ENCODE data around the gene ALMS1.
"Not testable (repeated sequence)": the region's sequence is repeated elsewhere in the genome, so short reads cannot be mapped to it uniquely, and the experiment has no call there.

ALMS1 gene

GRCh38 chr2:73528688-73529087 is 143.1 kb downstream of the ALMS1 start:
- peaks cover 46 to 67% of the 10 kb centered on the region in 2 donors for H3K9me3 Mint-ChIP-seq
- DNase-seq (no peak), ATAC-seq (no peak)
- H3K27me3 Mint-ChIP-seq: no peaks in the 10 kb centered on the region
- H3K27ac Mint-ChIP-seq: no peak overlapping the region
- H3K4me3 Mint-ChIP-seq: no peak overlapping the region
- H3K4me1 Mint-ChIP-seq: no peaks in the 10 kb centered on the region

- DNase-seq, H3K27me3 Mint-ChIP-seq, ATAC-seq, H3K4me1 Mint-ChIP-seq, H3K4me3 Mint-ChIP-seq, H3K27ac Mint-ChIP-seq: not testable (repeated sequence)
- peaks cover 38 to 68% of the 10 kb centered on the region in 2 donors for H3K9me3 Mint-ChIP-seq
These were observed 145.1 kb downstream of the ALMS1 start for GRCh38 chr2:73530773-73531172.

GRCh38 chr2:73532381-73532780 is 146.7 kb downstream of the ALMS1 start:
- peaks cover 37 to 72% of the 10 kb centered on the region in 2 donors for H3K9me3 Mint-ChIP-seq
- H3K4me3 Mint-ChIP-seq: no peak overlapping the region
- no peak for ATAC-seq
- no peak overlapping the region for H3K27ac Mint-ChIP-seq
- DNase-seq: no peak
- no peaks in the 10 kb centered on the region for H3K4me1 Mint-ChIP-seq
- no peaks in the 10 kb centered on the region for H3K27me3 Mint-ChIP-seq

- Mint-ChIP-seq H3K9me3 (peaks cover 25 to 63% of the 10 kb centered on the region in 2 donors), H3K4me1 (no peaks in the 10 kb centered on the region), H3K27ac (no peak overlapping the region), H3K4me3 (no peak overlapping the region), H3K27me3 (no peaks in the 10 kb centered on the region)
- DNase-seq (no peak), ATAC-seq (no peak)
These were observed 150.7 kb downstream of the ALMS1 start for GRCh38 chr2:73536133-73536840.

- H3K9me3 Mint-ChIP-seq, DNase-seq, H3K4me3 Mint-ChIP-seq, H3K27me3 Mint-ChIP-seq, ATAC-seq, H3K4me1 Mint-ChIP-seq: not testable (repeated sequence)
- peak overlapping the region in 1 of 2 donors; percentile 43 for H3K27ac Mint-ChIP-seq
These were observed 175.2 kb downstream of the ALMS1 start for GRCh38 chr2:73560875-73561274.

- H3K27me3 Mint-ChIP-seq: no peaks in the 10 kb centered on the region
- ATAC-seq (no peak), DNase-seq (no peak)
- no peak overlapping the region for H3K4me3 Mint-ChIP-seq
- no peaks in the 10 kb centered on the region for H3K4me1 Mint-ChIP-seq
- H3K27ac Mint-ChIP-seq: no peak overlapping the region
- H3K9me3 Mint-ChIP-seq: no peaks in the 10 kb centered on the region
These were observed 175.8 kb downstream of the ALMS1 start for GRCh38 chr2:73561422-73561821.

GRCh38 chr2:73564986-73565385 is 179.3 kb downstream of the ALMS1 start:
- no peak for ATAC-seq
- peaks cover 4% of the 10 kb centered on the region for H3K4me1 Mint-ChIP-seq
- no peak for DNase-seq
- no peaks in the 10 kb centered on the region for H3K9me3 Mint-ChIP-seq
- H3K27ac Mint-ChIP-seq: no peak overlapping the region
- H3K4me3 Mint-ChIP-seq: no peak overlapping the region
- no peaks in the 10 kb centered on the region for H3K27me3 Mint-ChIP-seq

GRCh38 chr2:73566288-73566878 is 180.7 kb downstream of the ALMS1 start:
- peaks cover 7% of the 10 kb centered on the region for H3K4me1 Mint-ChIP-seq
- H3K4me3 Mint-ChIP-seq: no peak overlapping the region
- DNase-seq: no peak
- no peak overlapping the region for H3K27ac Mint-ChIP-seq
- H3K27me3 Mint-ChIP-seq: no peaks in the 10 kb centered on the region
- no peak for ATAC-seq
- no peaks in the 10 kb centered on the region for H3K9me3 Mint-ChIP-seq

- no peaks in the 10 kb centered on the region for H3K27me3 Mint-ChIP-seq
- no peak overlapping the region for H3K4me3 Mint-ChIP-seq
- peaks cover 6% of the 10 kb centered on the region for H3K4me1 Mint-ChIP-seq
- no peak for DNase-seq
- ATAC-seq: no peak
- H3K9me3 Mint-ChIP-seq: peaks cover 10 to 23% of the 10 kb centered on the region in 2 donors
- H3K27ac Mint-ChIP-seq: peak overlapping the region in 1 of 2 donors; percentile 79
These were observed 189.6 kb downstream of the ALMS1 start for GRCh38 chr2:73575261-73575660.

- Mint-ChIP-seq H3K27ac (peak overlapping the region in 1 of 2 donors; percentile 28), H3K4me3 (no peak overlapping the region), H3K4me1 (peaks cover 6% of the 10 kb centered on the region), H3K9me3 (peaks cover 35 to 39% of the 10 kb centered on the region in 2 donors), H3K27me3 (no peaks in the 10 kb centered on the region)
- DNase-seq (no peak), ATAC-seq (peak; percentile 46)
These were observed 196.7 kb downstream of the ALMS1 start for GRCh38 chr2:73582364-73582763.

- no peak overlapping the region for H3K4me3 Mint-ChIP-seq
- no peaks in the 10 kb centered on the region for H3K27me3 Mint-ChIP-seq
- H3K9me3 Mint-ChIP-seq: peaks cover 4 to 14% of the 10 kb centered on the region in 2 donors
- no peak overlapping the region for H3K27ac Mint-ChIP-seq
- ATAC-seq: no peak
- peaks cover 8% of the 10 kb centered on the region for H3K4me1 Mint-ChIP-seq
- DNase-seq: no peak
These were observed 202.5 kb downstream of the ALMS1 start for GRCh38 chr2:73588177-73588576.

GRCh38 chr2:73593680-73594079 is 208.0 kb downstream of the ALMS1 start:
- DNase-seq (no peak), ATAC-seq (no peak)
- Mint-ChIP-seq H3K9me3 (peaks cover 0 to 7% of the 10 kb centered on the region in 2 donors), H3K27me3 (no peaks in the 10 kb centered on the region), H3K4me1 (no peaks in the 10 kb centered on the region), H3K4me3 (no peak overlapping the region), H3K27ac (no peak overlapping the region)

GRCh38 chr2:73594251-73594650 is 208.6 kb downstream of the ALMS1 start:
- no peak overlapping the region for H3K4me3 Mint-ChIP-seq
- DNase-seq: no peak

GRCh38 chr2:73601780-73602179 is 216.1 kb downstream of the ALMS1 start:
- Mint-ChIP-seq H3K4me3 (no peak overlapping the region), H3K4me1 (peaks cover 7% of the 10 kb centered on the region), H3K27ac (peak overlapping the region; percentile 53 to 59), H3K9me3 (no peaks in the 10 kb centered on the region), H3K27me3 (no peaks in the 10 kb centered on the region)
- ATAC-seq (no peak), DNase-seq (no peak)

More at GRCh38 chr2:73594251-73594650, 208.6 kb downstream of the ALMS1 start:
- Mint-ChIP-seq H3K27ac (no peak overlapping the region), H3K4me1 (no peaks in the 10 kb centered on the region), H3K9me3 (peaks cover 0 to 7% of the 10 kb centered on the region in 2 donors), H3K27me3 (no peaks in the 10 kb centered on the region)
- ATAC-seq: no peak

GRCh38 chr2:73603099-73603588 is 217.5 kb downstream of the ALMS1 start:
- DNase-seq (peak in 1 of 2 donors; percentile 42), ATAC-seq (peak; percentile 95)
- H3K27ac Mint-ChIP-seq: peak overlapping the region; percentile 8 to 26
- H3K4me3 Mint-ChIP-seq, H3K4me1 Mint-ChIP-seq, H3K27me3 Mint-ChIP-seq, H3K9me3 Mint-ChIP-seq: not testable (repeated sequence)

GRCh38 chr2:73604589-73604988 is 219.0 kb downstream of the ALMS1 start:
- not testable (repeated sequence) for H3K9me3 Mint-ChIP-seq, H3K27ac Mint-ChIP-seq, H3K4me3 Mint-ChIP-seq, H3K27me3 Mint-ChIP-seq, DNase-seq, ATAC-seq, H3K4me1 Mint-ChIP-seq

All from stimulated activated naive CD8-positive, alpha-beta T cell treated with anti-CD3 and anti-CD28 coated beads, Interleukin-15, amount 100 ng/mL, for 72 hours (primary cell).